ENCODE data around the gene TMOD2. TPM values are rescaled to one million over a fixed set of nuclear protein-coding genes. Genes with fewer than 3 reads are reported as not detected.

TMOD2 gene
- total and polyA plus RNA-seq, 2 of the 8 experiments (the other 6 are each of a cell fraction or from before 2014, with no cell fraction given), result 0.80 to 6.5 TPM

DNA sequence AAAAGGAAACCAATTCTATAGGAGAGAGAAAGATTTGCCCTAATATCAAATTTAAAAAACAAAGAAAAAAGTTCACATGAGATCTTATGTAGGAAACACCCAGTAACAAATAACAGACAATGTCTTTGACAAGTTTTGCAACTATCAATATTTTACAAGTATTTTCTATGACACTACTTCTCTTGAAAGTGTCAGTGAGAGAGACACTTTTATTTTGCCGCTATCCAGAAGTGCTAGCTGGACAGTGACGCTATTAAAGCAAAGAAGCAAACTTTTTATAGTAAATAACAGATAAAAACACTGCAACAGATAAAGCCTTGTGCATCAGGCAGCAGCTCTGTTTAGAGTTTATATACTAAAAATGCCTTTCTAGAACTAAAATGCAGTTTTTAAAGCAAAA, 27.2 kb upstream of the TMOD2 start:
- H3K27me3 ChIP-seq (replicated peaks in 1 of 4; ENCODE audit: control insufficient read depth in 3 of 4, extremely low read depth in 1 of 4, insufficient read depth in 3 of 4, low read length in 3 of 4), result no peaks in the 10 kb centered on the region
- no peaks in the 10 kb centered on the region for H3K79me1 ChIP-seq (ENCODE audit: low read depth, low read length)
- no peak overlapping the region for H3K9ac ChIP-seq (replicated peaks in 1 of 4; ENCODE audit: extremely low read depth in 1 of 4, low read depth in 3 of 4, low read length in 3 of 4)
- no peak overlapping the region for H3K4me3 ChIP-seq (ENCODE audit: extremely low read depth in 1 of 4, insufficient read depth in 2 of 4, low read depth in 3 of 4, low read length in 4 of 4)
- no peak overlapping the region for H2AK5ac ChIP-seq (ENCODE audit: low read depth, low read length)
- no peak overlapping the region for H3K4me2 ChIP-seq (ENCODE audit: insufficient read depth in 1 of 2, low read depth in 2 of 2, low read length in 2 of 2)
- H3K18ac ChIP-seq (ENCODE audit: extremely low read depth, low read length), result no peak overlapping the region
- H2BK12ac ChIP-seq (ENCODE audit: low read depth, low read length), result no peak overlapping the region
- H3K23me2 ChIP-seq (ENCODE audit: low read depth, low read length), result no peaks in the 10 kb centered on the region; the same call in 1 of the 2 replicates
- H4K5ac ChIP-seq (ENCODE audit: insufficient read length, low read depth, low read length), result no peak overlapping the region
- no peaks in the 10 kb centered on the region for H4K20me1 ChIP-seq (replicated peaks in 1 of 2; ENCODE audit: control insufficient read depth in 1 of 2, insufficient read depth in 2 of 2, low read length in 2 of 2)
- H2BK15ac ChIP-seq (ENCODE audit: low read length), result no peak overlapping the region
- H3K79me2 ChIP-seq (ENCODE audit: control insufficient read depth in 1 of 2, insufficient read depth in 2 of 2, low read length in 2 of 2), result no peaks in the 10 kb centered on the region
- no peak overlapping the region for H3K4ac ChIP-seq (replicated peaks; ENCODE audit: insufficient read length, low read depth, low read length)
- peaks cover 2 to 11% (median 6%) of the 10 kb centered on the region in 4 experiments; a peak in 5 of 7 replicates for H3K4me1 ChIP-seq (replicated peaks in 1 of 4; ENCODE audit: control insufficient read depth in 3 of 4, insufficient read depth in 4 of 4, low read length in 3 of 4)
- no peak overlapping the region for H2BK120ac ChIP-seq (replicated peaks; ENCODE audit: low read depth, low read length)
- no peak overlapping the region for H2AFZ ChIP-seq (ENCODE audit: low read length)
- FAIRE-seq, result no peak
- H4K91ac ChIP-seq (replicated peaks; ENCODE audit: insufficient read length, low read length), result no peak overlapping the region
- H2BK5ac ChIP-seq (ENCODE audit: low read depth, low read length), result no peak overlapping the region
- H4K8ac ChIP-seq (ENCODE audit: extremely low read depth, insufficient read depth, low read length), result no peak overlapping the region
- ChIA-PET CTCF (ENCODE audit: partially characterized antibody) (interaction anchor here (0.6 to 1.4 kb wide), 2 partner anchors 14 to 52 kb away, joined by 3 to 4 read pairs; no protein-coding TSS in a partner anchor), POLR2A (ENCODE audit: partially characterized antibody) (interaction anchor here (0.7 to 1.9 kb wide), 2 partner anchors 10 to 102 kb away, joined by 3 to 4 read pairs; partner anchors contain the start of gene DMXL2)
- H3K56ac ChIP-seq (replicated peaks; ENCODE audit: insufficient read length, low read depth, low read length), result no peak overlapping the region
- no peak for DNase-seq (ENCODE audit: low read depth in 1 of 2, low spot score in 2 of 2)
- TF ChIP-seq NANOG (IDR thresholded peaks at IDR 0.05; ENCODE audit: insufficient read depth, low read depth, low read length, poor library complexity, severe bottlenecking) (no peak), TAF1 (IDR thresholded peaks at IDR 0.05; ENCODE audit: low read depth, low read length) (no peak), KDM1A (IDR thresholded peaks at IDR 0.05; ENCODE audit: borderline replicate concordance, low read length) (no peak), CBX5 (IDR thresholded peaks at IDR 0.05; ENCODE audit: low read depth, low read length) (no peak), JUN (IDR thresholded peaks at IDR 0.05; ENCODE audit: low read depth, low read length) (no peak), TAF7 (optimal IDR thresholded peaks at IDR 0.05; ENCODE audit: borderline replicate concordance, low read depth, low read length) (no peak), SP2 (IDR thresholded peaks at IDR 0.05; ENCODE audit: low read length) (no peak), POU5F1 (IDR thresholded peaks at IDR 0.05; ENCODE audit: low read depth, low read length) (no peak), YY1 (IDR thresholded peaks at IDR 0.05; ENCODE audit: low read depth, low read length) (no peak), TBP (IDR thresholded peaks at IDR 0.05; ENCODE audit: low read depth, low read length) (no peak), POLR2A (IDR thresholded peaks at IDR 0.05; ENCODE audit: control extremely low read depth in 1 of 2, low read depth in 2 of 2, low read length in 2 of 2) (no peak), CHD1 (IDR thresholded peaks at IDR 0.05; ENCODE audit: low read depth, low read length) (no peak), HDAC6 (IDR thresholded peaks at IDR 0.05; ENCODE audit: low read depth, low read length) (no peak), SIX5 (IDR thresholded peaks at IDR 0.05; ENCODE audit: low read depth, low read length) (no peak), NRF1 (IDR thresholded peaks at IDR 0.05; ENCODE audit: low read depth, low read length) (no peak), BCL11A (IDR thresholded peaks at IDR 0.05; ENCODE audit: low read depth in 2 of 2, low read length in 2 of 2) (no peak)
- H3K23ac ChIP-seq (ENCODE audit: insufficient read length), result no peak overlapping the region
- H3K9me3 ChIP-seq (ENCODE audit: insufficient read depth in 2 of 2, low read depth in 1 of 2, low read length in 1 of 2), result no peaks in the 10 kb centered on the region
- no peaks in the 10 kb centered on the region for H3K36me3 ChIP-seq (ENCODE audit: control insufficient read depth in 2 of 4, insufficient read depth in 4 of 4, low read length in 3 of 4)
- no peak overlapping the region for H3K27ac ChIP-seq (ENCODE audit: low read depth, low read length)
- H2BK20ac ChIP-seq (ENCODE audit: low read length), result no peak overlapping the region
- WGBS, 2 experiments (ENCODE audit: extremely low coverage in 1 of 2, insufficient coverage in 1 of 2, insufficient read length in 1 of 2, insufficient replicate concordance in 2 of 2, low coverage in 1 of 2, low lambda C conversion rate in 2 of 2, missing lambda C conversion rate in 1 of 2), result 88% methylated on average over 2 of the region's 2 CpGs; no CpG with 5 or more reads in 1 of the 2 experiments
- no peak overlapping the region for H3K14ac ChIP-seq (ENCODE audit: insufficient read length)

Measured in H1 (cell line).